Measurements from ENCODE around the gene MKS1.

- TF ChIP-seq YY1 (IDR thresholded peaks at IDR 0.05; ENCODE audit: extremely low read depth, insufficient replicate concordance, low read depth, low read length) (no peak), FOSL1 (IDR thresholded peaks at IDR 0.05; ENCODE audit: low read depth) (no peak), CTCF (IDR thresholded peaks at IDR 0.05 in 2 of 3, conservative IDR thresholded peaks at IDR 0.05 in 1 of 3; ENCODE audit: borderline replicate concordance in 1 of 3, insufficient read depth in 1 of 3, low read depth in 2 of 3, low read length in 2 of 3) (no peak), REST (IDR thresholded peaks at IDR 0.05; ENCODE audit: low read depth) (no peak), MAX (IDR thresholded peaks at IDR 0.05) (no peak), EZH2 (IDR thresholded peaks at IDR 0.05) (no peak), ATF3 (IDR thresholded peaks at IDR 0.05) (no peak), SRF (IDR thresholded peaks at IDR 0.05; ENCODE audit: low read depth) (no peak), POLR2AphosphoS5 (IDR thresholded peaks at IDR 0.05; ENCODE audit: low read depth, low read length) (no peak), RAD21 (IDR thresholded peaks at IDR 0.05; ENCODE audit: low read depth) (no peak), EZH2phosphoT487 (IDR thresholded peaks at IDR 0.05; ENCODE audit: borderline replicate concordance) (no peak), POLR2A (IDR thresholded peaks at IDR 0.05; ENCODE audit: borderline replicate concordance, extremely low read depth, insufficient read depth, insufficient read length) (no peak), ELF1 (IDR thresholded peaks at IDR 0.05; ENCODE audit: borderline replicate concordance, low read depth) (no peak)
Observed at GRCh38 chr17:58245428-58246103, 26.5 kb upstream of the MKS1 start.

Data from HCT116 (cell line).